ENCODE measurements around the gene CTNNA2.

GRCh38 chr2:80573167-80573566 is 1060.3 kb downstream of the CTNNA2 start:
- TF ChIP-seq ZFP30 (CRISPR knock-in tag; IDR thresholded peaks at IDR 0.05), result no peak
- no peak for TF ChIP-seq CREB5 (CRISPR knock-in tag; IDR thresholded peaks at IDR 0.05; ENCODE audit: low read depth)
- TF ChIP-seq PATZ1 (CRISPR knock-in tag; IDR thresholded peaks at IDR 0.05; ENCODE audit: borderline replicate concordance), result no peak
- TF ChIP-seq SNAI2 (CRISPR knock-in tag; IDR thresholded peaks at IDR 0.05), result no peak
